Mesendoderm (in vitro differentiated cells): ENCODE measurements around the gene GLA.

Experiments
- DNase-seq: peaks from one replicate; pipeline ENCODE4 v3.0.0; 2013
- H2AK5ac ChIP-seq: 2 replicates; pipeline ENCODE4 v1.6.1; 2013; ENCODE audit warnings: low read length, inconsistent platforms
- H2BK120ac ChIP-seq: 2 replicates; pipeline ENCODE4 v1.6.1; 2013; ENCODE audit warnings: low read depth, mild to moderate bottlenecking, low read length, moderate library complexity, mixed read lengths
- H2BK15ac ChIP-seq: replicated peaks from 2 replicates; pipeline ENCODE4 v1.6.1; 2013; ENCODE audit warnings: low read depth, mild to moderate bottlenecking, moderate library complexity
- H2BK5ac ChIP-seq: 2 replicates; pipeline ENCODE4 v1.6.1; 2013; ENCODE audit warnings: low read length, inconsistent platforms
- H3K18ac ChIP-seq: 2 replicates; pipeline ENCODE4 v1.6.1; 2013; ENCODE audit warnings: mild to moderate bottlenecking, low read length, mixed read lengths
- H3K23ac ChIP-seq: one replicate; pipeline ENCODE4 v1.6.1; 2013; ENCODE audit warnings: low read length
- H3K27ac ChIP-seq: 2 replicates; pipeline ENCODE4 v1.5.1; 2013; ENCODE audit warnings: low read depth, mild to moderate bottlenecking, inconsistent platforms, low read length, moderate library complexity
- H3K27me3 ChIP-seq: 2 replicates; pipeline ENCODE4 v1.6.1; 2013; ENCODE audit warnings: low read length, control low read depth, mild to moderate bottlenecking, inconsistent platforms; ENCODE audit not compliant: insufficient read depth, poor library complexity
- H3K36me3 ChIP-seq: 2 replicates; pipeline ENCODE4 v1.6.1; 2013; ENCODE audit warnings: low read length, inconsistent platforms; ENCODE audit not compliant: control insufficient read depth, insufficient read depth
- H3K4ac ChIP-seq: one replicate; pipeline ENCODE4 v1.6.1; 2013; ENCODE audit warnings: low read depth, mild to moderate bottlenecking, low read length, moderate library complexity
- H3K4me1 ChIP-seq: 2 replicates; pipeline ENCODE4 v1.6.1; 2013; ENCODE audit warnings: low read depth, low read length, inconsistent platforms; ENCODE audit not compliant: control insufficient read depth
- H3K4me2 ChIP-seq: 2 replicates; pipeline ENCODE4 v1.6.1; 2013; ENCODE audit warnings: low read length
- H3K4me3 ChIP-seq: 2 replicates; pipeline ENCODE4 v1.5.1; 2013; ENCODE audit warnings: mild to moderate bottlenecking, low read length
- H3K56ac ChIP-seq: one replicate; pipeline ENCODE4 v1.6.1; 2013; ENCODE audit warnings: low read length
- H3K79me1 ChIP-seq: 2 replicates; pipeline ENCODE4 v1.6.1; 2013; ENCODE audit warnings: low read length, inconsistent platforms
- H3K79me2 ChIP-seq: 2 replicates; pipeline ENCODE4 v1.6.1; 2013; ENCODE audit warnings: mild to moderate bottlenecking, low read length; ENCODE audit not compliant: control insufficient read depth, insufficient read depth
- H3K9ac ChIP-seq: 2 replicates; pipeline ENCODE4 v1.6.1; 2013; ENCODE audit warnings: low read length, inconsistent platforms
- H4K5ac ChIP-seq: one replicate; pipeline ENCODE4 v1.6.1; 2013; ENCODE audit warnings: low read length
- H4K8ac ChIP-seq: one replicate; pipeline ENCODE4 v1.6.1; 2013; ENCODE audit warnings: low read depth, mild to moderate bottlenecking, control low read depth, low read length, moderate library complexity
- WGBS: extraction: QIAGEN DNeasy Blood & Tissue Kit; methylation state at CpG from one replicate; pipeline ENCODE4 v1.1.7; 2013; ENCODE audit warnings: low lambda C conversion rate, missing lambda C conversion rate; ENCODE audit not compliant: insufficient coverage; ENCODE audit errors: extremely low coverage; 5-methylcytosine and 5-hydroxymethylcytosine counted together

Gene GLA

GRCh38 chrX:101442085-101442484, 34.4 kb upstream of the GLA start:
- no peaks in the 10 kb centered on the region for H3K4me1 ChIP-seq
- no peak overlapping the region for H2AK5ac ChIP-seq
- H2BK5ac ChIP-seq, result no peak overlapping the region
- no peaks in the 10 kb centered on the region for H3K79me1 ChIP-seq
- no peak overlapping the region for H3K56ac ChIP-seq
- H4K5ac ChIP-seq, result no peak overlapping the region
- no peak overlapping the region for H3K23ac ChIP-seq
- no peak overlapping the region for H3K9ac ChIP-seq
- no peak overlapping the region for H3K4me2 ChIP-seq
- H3K79me2 ChIP-seq, result no peaks in the 10 kb centered on the region
- WGBS, result no CpG with 5 or more reads among the region's 2 CpGs
- H3K18ac ChIP-seq, result no peak overlapping the region
- H4K8ac ChIP-seq, result no peak overlapping the region
- H3K36me3 ChIP-seq, result no peaks in the 10 kb centered on the region
- H3K4me3 ChIP-seq, result no peak overlapping the region
- no peak for DNase-seq
- H3K4ac ChIP-seq, result no peak overlapping the region
- H2BK120ac ChIP-seq, result no peak overlapping the region
- no peak overlapping the region for H2BK15ac ChIP-seq
- no peak overlapping the region for H3K27ac ChIP-seq
- H3K27me3 ChIP-seq, result no peaks in the 10 kb centered on the region

GRCh38 chrX:101430457-101431078, 22.8 kb upstream of the GLA start:
- Histone ChIP-seq H3K79me2 (no peaks in the 10 kb centered on the region), H2AK5ac (no peak overlapping the region), H2BK5ac (no peak overlapping the region), H3K4me3 (no peak overlapping the region), H2BK15ac (no peak overlapping the region), H3K79me1 (no peaks in the 10 kb centered on the region), H3K18ac (no peak overlapping the region), H3K23ac (no peak overlapping the region), H3K4me2 (no peak overlapping the region), H3K56ac (no peak overlapping the region), H3K4me1 (no peaks in the 10 kb centered on the region), H3K27me3 (no peaks in the 10 kb centered on the region), H3K4ac (no peak overlapping the region), H4K5ac (no peak overlapping the region), H3K27ac (no peak overlapping the region), H4K8ac (no peak overlapping the region), H2BK120ac (no peak overlapping the region), H3K9ac (no peak overlapping the region), H3K36me3 (no peaks in the 10 kb centered on the region)
- no CpG with 5 or more reads among the region's 2 CpGs for WGBS
- no peak for DNase-seq

- no CpG with 5 or more reads among the region's 1 CpG for WGBS
- Histone ChIP-seq H4K8ac (no peak overlapping the region), H3K4me2 (no peak overlapping the region), H2BK120ac (no peak overlapping the region), H3K79me2 (no peaks in the 10 kb centered on the region), H3K18ac (no peak overlapping the region), H3K36me3 (no peaks in the 10 kb centered on the region), H3K27ac (no peak overlapping the region), H3K27me3 (no peaks in the 10 kb centered on the region), H2BK5ac (no peak overlapping the region), H3K23ac (no peak overlapping the region), H2AK5ac (no peak overlapping the region), H4K5ac (no peak overlapping the region), H3K9ac (no peak overlapping the region), H3K79me1 (no peaks in the 10 kb centered on the region), H3K56ac (no peak overlapping the region), H2BK15ac (no peak overlapping the region), H3K4me1 (no peaks in the 10 kb centered on the region), H3K4ac (no peak overlapping the region), H3K4me3 (no peak overlapping the region)
- no peak for DNase-seq
These were observed 22.2 kb upstream of the GLA start for GRCh38 chrX:101429934-101430333.

- Histone ChIP-seq H3K79me2 (no peaks in the 10 kb centered on the region), H2AK5ac (no peak overlapping the region), H2BK120ac (no peak overlapping the region), H3K27me3 (no peaks in the 10 kb centered on the region), H3K4ac (no peak overlapping the region), H3K4me3 (no peak overlapping the region), H3K23ac (no peak overlapping the region), H2BK15ac (no peak overlapping the region), H3K79me1 (no peaks in the 10 kb centered on the region), H3K9ac (no peak overlapping the region), H2BK5ac (no peak overlapping the region), H4K8ac (no peak overlapping the region), H4K5ac (no peak overlapping the region), H3K18ac (no peak overlapping the region), H3K27ac (no peak overlapping the region), H3K4me2 (no peak overlapping the region), H3K4me1 (no peaks in the 10 kb centered on the region), H3K36me3 (no peaks in the 10 kb centered on the region), H3K56ac (no peak overlapping the region)
- DNase-seq, result no peak
- no CpG with 5 or more reads among the region's 2 CpGs for WGBS
These were observed 20.2 kb upstream of the GLA start for GRCh38 chrX:101427954-101428353.

- Histone ChIP-seq H2BK5ac (no peak overlapping the region), H3K79me2 (no peaks in the 10 kb centered on the region), H3K4me1 (no peaks in the 10 kb centered on the region), H3K36me3 (no peaks in the 10 kb centered on the region), H2BK120ac (no peak overlapping the region), H3K27me3 (no peaks in the 10 kb centered on the region), H2BK15ac (no peak overlapping the region), H4K8ac (no peak overlapping the region), H3K9ac (no peak overlapping the region), H3K4me3 (no peak overlapping the region), H3K4ac (no peak overlapping the region), H3K4me2 (no peak overlapping the region), H3K27ac (no peak overlapping the region), H2AK5ac (no peak overlapping the region), H3K23ac (no peak overlapping the region), H4K5ac (no peak overlapping the region), H3K56ac (no peak overlapping the region), H3K79me1 (no peaks in the 10 kb centered on the region), H3K18ac (no peak overlapping the region)
- WGBS, result no CpG with 5 or more reads among the region's 2 CpGs
- DNase-seq, result peak; percentile 37
These were observed 11.8 kb upstream of the GLA start for GRCh38 chrX:101419489-101419888.
